Measurements from ENCODE around the gene TAX1BP3.
"Not testable (repeated sequence)": the region's sequence is repeated elsewhere in the genome, so short reads cannot be mapped to it uniquely, and the experiment has no call there.

Gene TAX1BP3

GRCh38 chr17:3668279-3669084, at the start of gene TAX1BP3, which contains the start of gene EMC6:
TAX1BP3 (minus strand) TSS chr17:3668578; CDS start chr17:3668526, 52 bp downstream.
EMC6 (plus strand) TSS chr17:3668812; CDS start chr17:3669147, 335 bp downstream.
- DNase-seq, result peak; percentile 91 to 98

GRCh38 chr17:3715296-3715695, 46.9 kb upstream of the TAX1BP3 start:
- no peak for DNase-seq

GRCh38 chr17:3712811-3713463, 44.6 kb upstream of the TAX1BP3 start:
- DNase-seq, result no peak

- no peak for DNase-seq
These were observed 42.6 kb upstream of the TAX1BP3 start for GRCh38 chr17:3710951-3711383.

GRCh38 chr17:3708366-3708765, 40.0 kb upstream of the TAX1BP3 start:
- no peak for DNase-seq

GRCh38 chr17:3705718-3705984, 37.3 kb upstream of the TAX1BP3 start:
- not testable (repeated sequence) for DNase-seq

GRCh38 chr17:3704931-3705717, 36.7 kb upstream of the TAX1BP3 start:
- DNase-seq, result no peak

GRCh38 chr17:3702041-3702539, 33.7 kb upstream of the TAX1BP3 start:
- DNase-seq, result not testable (repeated sequence)

- no peak for DNase-seq
These were observed 31.6 kb upstream of the TAX1BP3 start for GRCh38 chr17:3699951-3700350.

GRCh38 chr17:3698139-3698538, 29.8 kb upstream of the TAX1BP3 start:
- no peak for DNase-seq

- no peak for DNase-seq
These were observed 28.7 kb upstream of the TAX1BP3 start for GRCh38 chr17:3697103-3697476.

GRCh38 chr17:3695723-3696411, 27.5 kb upstream of the TAX1BP3 start, which contains the start of gene P2RX5:
P2RX5 (minus strand) TSS chr17:3696155; CDS start chr17:3696005, 150 bp downstream.
- DNase-seq, result no peak

- no peak for DNase-seq
These were observed 26.8 kb upstream of the TAX1BP3 start for GRCh38 chr17:3695129-3695722.

GRCh38 chr17:3693829-3694231, 25.5 kb upstream of the TAX1BP3 start:
- DNase-seq, result no peak

- no peak for DNase-seq
These were observed 24.8 kb upstream of the TAX1BP3 start for GRCh38 chr17:3693141-3693540.

- DNase-seq, result no peak
These were observed 24.0 kb upstream of the TAX1BP3 start for GRCh38 chr17:3692346-3692745.

GRCh38 chr17:3691617-3692067, 23.3 kb upstream of the TAX1BP3 start:
- no peak for DNase-seq

GRCh38 chr17:3690094-3690715, 21.8 kb upstream of the TAX1BP3 start:
- no peak for DNase-seq

- DNase-seq, result no peak
These were observed 21.1 kb upstream of the TAX1BP3 start for GRCh38 chr17:3689262-3690093.

GRCh38 chr17:3688852-3689261, 20.5 kb upstream of the TAX1BP3 start:
- no peak for DNase-seq
